ENCODE results near the gene ENDOV.

GRCh38 chr17:80413771-80414507 lies 1.0 kb upstream of the ENDOV start:
- TF ChIP-seq POLR2AphosphoS5 (IDR thresholded peaks at IDR 0.05; ENCODE audit: insufficient read depth, low read depth, low read length): no peak
- TF ChIP-seq CTCF (IDR thresholded peaks at IDR 0.05; ENCODE audit: extremely low read depth in 1 of 2, insufficient read depth in 1 of 2, low read depth in 1 of 2, low read length in 2 of 2): no peak
- TF ChIP-seq POLR2A (IDR thresholded peaks at IDR 0.05; ENCODE audit: low read depth, low read length): no peak
- no peak for TF ChIP-seq MYC (IDR thresholded peaks at IDR 0.05; ENCODE audit: low read depth, low read length)

All from endothelial cell of umbilical vein (primary cell).